Stimulated activated CD8-positive, alpha-beta memory T cell treated with anti-CD3 and anti-CD28 coated beads, Interleukin-2, amount 100 ng/mL, for 48 hours (primary cell): ENCODE data around the gene ALDH1B1.

Experiments used
- DNase-seq, 2 donors: peaks; one replicate each; pipeline ENCODE4 v3.0.0-alpha.2; 2020; ENCODE audit warnings: low read depth in 2 of 2

ALDH1B1 gene

GRCh38 chr9:38392235-38393127 lies at the start of gene ALDH1B1:
ALDH1B1 (plus strand) TSS chr9:38392702; CDS start chr9:38395749, 3,047 bp downstream.
- DNase-seq, result peak; percentile 65 to 74

- no peak for DNase-seq
Measured at GRCh38 chr9:38343037-38343436, 49.5 kb upstream of the ALDH1B1 start.

GRCh38 chr9:38343552-38343951 lies 49.0 kb upstream of the ALDH1B1 start:
- no peak for DNase-seq

GRCh38 chr9:38344566-38345324 lies 47.8 kb upstream of the ALDH1B1 start:
- DNase-seq, result no peak

GRCh38 chr9:38345851-38346755 lies 46.4 kb upstream of the ALDH1B1 start:
- no peak for DNase-seq

GRCh38 chr9:38346811-38347210 lies 45.7 kb upstream of the ALDH1B1 start:
- no peak for DNase-seq

GRCh38 chr9:38347271-38347671 lies 45.2 kb upstream of the ALDH1B1 start:
- no peak for DNase-seq

- DNase-seq, result no peak
Measured at GRCh38 chr9:38347946-38348345, 44.6 kb upstream of the ALDH1B1 start.

GRCh38 chr9:38350529-38350928 lies 42.0 kb upstream of the ALDH1B1 start:
- DNase-seq, result no peak

GRCh38 chr9:38352530-38353328 lies 39.8 kb upstream of the ALDH1B1 start:
- DNase-seq, result no peak

- DNase-seq, result no peak
Measured at GRCh38 chr9:38355115-38355514, 37.4 kb upstream of the ALDH1B1 start.

- DNase-seq, result no peak
Measured at GRCh38 chr9:38355517-38356120, 36.9 kb upstream of the ALDH1B1 start.

GRCh38 chr9:38356851-38357250 lies 35.7 kb upstream of the ALDH1B1 start:
- DNase-seq, result no peak

- DNase-seq, result no peak
Measured at GRCh38 chr9:38357350-38358114, 35.0 kb upstream of the ALDH1B1 start.

GRCh38 chr9:38358390-38359296 lies 33.9 kb upstream of the ALDH1B1 start:
- DNase-seq, result no peak

- no peak for DNase-seq
Measured at GRCh38 chr9:38359297-38359653, 33.2 kb upstream of the ALDH1B1 start.

- DNase-seq, result no peak
Measured at GRCh38 chr9:38359689-38360385, 32.7 kb upstream of the ALDH1B1 start.

- no peak for DNase-seq
Measured at GRCh38 chr9:38360839-38361472, 31.5 kb upstream of the ALDH1B1 start.
